GM12878 (cell line): ENCODE results near the gene GFI1. TPM values are rescaled to one million over a fixed set of nuclear protein-coding genes. Genes with fewer than 3 reads are reported as not detected.
A peak's percentile ranks its signal among the peaks of the same experiment; 100 is the strongest.

Experiments used
- HDAC2 ChIP-seq: fragments of 200-600 bp; sonication (generic); IDR thresholded peaks from 2 replicates; pipeline ENCODE4 v1.6.1; 2017
- SIN3A ChIP-seq: IDR thresholded peaks from 2 replicates; pipeline ENCODE4 v1.6.1; 2012; ENCODE audit warnings: low read depth, low read length, improper control_type of control experiment
- SIX5 ChIP-seq: IDR thresholded peaks from 2 replicates; pipeline ENCODE4 v1.6.1; 2011; ENCODE audit warnings: mild to moderate bottlenecking, low read depth, low read length, moderate library complexity; ENCODE audit not compliant: severe bottlenecking
- YBX1 ChIP-seq: fragments of 450-650 bp; IDR thresholded peaks from 2 replicates; pipeline ENCODE4 v1.6.1; 2016; ENCODE audit warnings: antibody characterized with exemption
- ZZZ3 ChIP-seq: IDR thresholded peaks from 2 replicates; pipeline ENCODE4 v1.6.1; 2011; ENCODE audit warnings: low read depth; ENCODE audit not compliant: control insufficient read depth, insufficient read length
- polyA plus RNA-seq, 11 experiments: library from polyadenylated mRNA; depleted of rRNA in 4 of 11; unstranded in 6 of 11; stranded (reverse) in 5 of 11; fragments of >200 nt; fragmentation: Nextera tagmentation in 4 of 11; fragmentation: Illumina TruSeq in 1 of 11; extraction: Ambion mirVana in 4 of 11; extraction: Trizol in 1 of 11; gene quantifications; 1 replicate in 1 of 11; 2 replicates in 10 of 11; pipeline versions ENCODE4 v1.2.1 to v1.2.3, GENCODE V29; 2011 to 2016; ENCODE audit warnings: inconsistent platforms in 2 of 11, missing spikeins in 2 of 11, low read depth in 1 of 11
- total RNA-seq, 4 experiments: library from RNA; depleted of rRNA in 3 of 4; stranded (reverse); fragments of >200 nt in 3 of 4; fragmentation: Illumina TruSeq in 1 of 4; extraction: Trizol in 1 of 4; gene quantifications; 2 replicates each; pipeline versions ENCODE4 v1.2.1 to v1.2.3, GENCODE V29; 2013 to 2021
- TF ChIP-seq, protein P1 (sequence below): fragments of 450-650 bp; IDR thresholded peaks from 2 replicates; pipeline ENCODE4 v1.6.1; 2016; ENCODE audit warnings: mild to moderate bottlenecking
- TF ChIP-seq, protein P2 (sequence below): IDR thresholded peaks from 2 replicates; pipeline ENCODE4 v1.6.1; 2012; ENCODE audit warnings: mild to moderate bottlenecking, low read depth, low read length

Gene GFI1
- total and polyA plus RNA-seq, 10 of the 15 experiments (the other 5 are each of a cell fraction or from before 2014, with no cell fraction given), result 1.8 to 18.3 (median 7.4) TPM

DNA sequence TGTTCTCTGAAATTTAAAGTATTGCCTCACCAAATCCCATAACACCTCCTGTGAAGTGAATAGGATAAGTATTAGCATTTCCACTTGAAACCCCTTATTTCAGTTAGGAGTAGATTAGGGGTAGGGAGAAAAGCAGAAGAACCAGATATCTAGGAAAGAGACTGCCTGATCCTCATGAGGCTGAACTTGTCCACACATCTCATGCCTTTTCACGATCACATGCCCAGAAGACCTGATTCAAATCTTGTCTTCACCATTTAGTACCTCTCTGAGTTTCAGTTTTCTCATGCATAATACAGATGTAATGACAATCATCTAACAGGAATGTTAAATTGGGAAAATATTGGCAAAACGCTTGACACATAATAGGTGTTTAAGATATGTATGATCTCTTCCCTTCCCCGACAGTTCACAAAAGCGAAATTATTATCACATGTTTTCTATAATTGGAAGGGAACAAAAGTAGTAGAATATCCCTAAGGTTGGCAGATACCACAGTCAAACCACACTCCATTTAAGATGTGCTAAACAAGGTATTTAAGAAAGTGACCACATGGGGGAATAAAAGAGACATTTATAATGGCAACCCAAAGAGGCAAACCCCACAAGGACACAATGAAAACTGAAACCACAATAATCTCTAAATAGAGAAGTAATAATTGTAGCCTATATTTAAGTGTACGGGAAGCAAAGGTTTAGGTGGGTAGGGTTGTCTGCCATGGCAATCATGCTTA lies 25.2 kb downstream of the GFI1 start (continued):
- TF ChIP-seq HDAC2 (no peak), SIN3A (no peak), ZZZ3 (no peak), YBX1 (no peak), SIX5 (no peak)
- TF ChIP-seq, protein P1, sequence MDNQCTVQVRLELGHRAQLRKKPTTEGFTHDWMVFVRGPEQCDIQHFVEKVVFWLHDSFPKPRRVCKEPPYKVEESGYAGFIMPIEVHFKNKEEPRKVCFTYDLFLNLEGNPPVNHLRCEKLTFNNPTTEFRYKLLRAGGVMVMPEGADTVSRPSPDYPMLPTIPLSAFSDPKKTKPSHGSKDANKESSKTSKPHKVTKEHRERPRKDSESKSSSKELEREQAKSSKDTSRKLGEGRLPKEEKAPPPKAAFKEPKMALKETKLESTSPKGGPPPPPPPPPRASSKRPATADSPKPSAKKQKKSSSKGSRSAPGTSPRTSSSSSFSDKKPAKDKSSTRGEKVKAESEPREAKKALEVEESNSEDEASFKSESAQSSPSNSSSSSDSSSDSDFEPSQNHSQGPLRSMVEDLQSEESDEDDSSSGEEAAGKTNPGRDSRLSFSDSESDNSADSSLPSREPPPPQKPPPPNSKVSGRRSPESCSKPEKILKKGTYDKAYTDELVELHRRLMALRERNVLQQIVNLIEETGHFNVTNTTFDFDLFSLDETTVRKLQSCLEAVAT, result 0 out of 2 replicates have a peak, but pooled peaks have one; percentile 68
- TF ChIP-seq, protein P2, sequence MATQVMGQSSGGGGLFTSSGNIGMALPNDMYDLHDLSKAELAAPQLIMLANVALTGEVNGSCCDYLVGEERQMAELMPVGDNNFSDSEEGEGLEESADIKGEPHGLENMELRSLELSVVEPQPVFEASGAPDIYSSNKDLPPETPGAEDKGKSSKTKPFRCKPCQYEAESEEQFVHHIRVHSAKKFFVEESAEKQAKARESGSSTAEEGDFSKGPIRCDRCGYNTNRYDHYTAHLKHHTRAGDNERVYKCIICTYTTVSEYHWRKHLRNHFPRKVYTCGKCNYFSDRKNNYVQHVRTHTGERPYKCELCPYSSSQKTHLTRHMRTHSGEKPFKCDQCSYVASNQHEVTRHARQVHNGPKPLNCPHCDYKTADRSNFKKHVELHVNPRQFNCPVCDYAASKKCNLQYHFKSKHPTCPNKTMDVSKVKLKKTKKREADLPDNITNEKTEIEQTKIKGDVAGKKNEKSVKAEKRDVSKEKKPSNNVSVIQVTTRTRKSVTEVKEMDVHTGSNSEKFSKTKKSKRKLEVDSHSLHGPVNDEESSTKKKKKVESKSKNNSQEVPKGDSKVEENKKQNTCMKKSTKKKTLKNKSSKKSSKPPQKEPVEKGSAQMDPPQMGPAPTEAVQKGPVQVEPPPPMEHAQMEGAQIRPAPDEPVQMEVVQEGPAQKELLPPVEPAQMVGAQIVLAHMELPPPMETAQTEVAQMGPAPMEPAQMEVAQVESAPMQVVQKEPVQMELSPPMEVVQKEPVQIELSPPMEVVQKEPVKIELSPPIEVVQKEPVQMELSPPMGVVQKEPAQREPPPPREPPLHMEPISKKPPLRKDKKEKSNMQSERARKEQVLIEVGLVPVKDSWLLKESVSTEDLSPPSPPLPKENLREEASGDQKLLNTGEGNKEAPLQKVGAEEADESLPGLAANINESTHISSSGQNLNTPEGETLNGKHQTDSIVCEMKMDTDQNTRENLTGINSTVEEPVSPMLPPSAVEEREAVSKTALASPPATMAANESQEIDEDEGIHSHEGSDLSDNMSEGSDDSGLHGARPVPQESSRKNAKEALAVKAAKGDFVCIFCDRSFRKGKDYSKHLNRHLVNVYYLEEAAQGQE, result no peak
- TF ChIP-seq, all 136 proteins: peak for 22
